ENCODE data around the gene SOX18.
"Not testable (repeated sequence)": the region's sequence is repeated elsewhere in the genome, so short reads cannot be mapped to it uniquely, and the experiment has no call there.

Gene SOX18

GRCh38 chr20:64091340-64091739, 41.9 kb upstream of the SOX18 start:
- TF ChIP-seq TCF4 (CRISPR knock-in tag; IDR thresholded peaks at IDR 0.05; ENCODE audit: borderline replicate concordance) (no peak), CSRNP3 (CRISPR knock-in tag; IDR thresholded peaks at IDR 0.05) (no peak), ZFP30 (CRISPR knock-in tag; IDR thresholded peaks at IDR 0.05) (no peak), ZC3H10 (CRISPR knock-in tag; IDR thresholded peaks at IDR 0.05) (no peak)
- TF ChIP-seq, protein P1, sequence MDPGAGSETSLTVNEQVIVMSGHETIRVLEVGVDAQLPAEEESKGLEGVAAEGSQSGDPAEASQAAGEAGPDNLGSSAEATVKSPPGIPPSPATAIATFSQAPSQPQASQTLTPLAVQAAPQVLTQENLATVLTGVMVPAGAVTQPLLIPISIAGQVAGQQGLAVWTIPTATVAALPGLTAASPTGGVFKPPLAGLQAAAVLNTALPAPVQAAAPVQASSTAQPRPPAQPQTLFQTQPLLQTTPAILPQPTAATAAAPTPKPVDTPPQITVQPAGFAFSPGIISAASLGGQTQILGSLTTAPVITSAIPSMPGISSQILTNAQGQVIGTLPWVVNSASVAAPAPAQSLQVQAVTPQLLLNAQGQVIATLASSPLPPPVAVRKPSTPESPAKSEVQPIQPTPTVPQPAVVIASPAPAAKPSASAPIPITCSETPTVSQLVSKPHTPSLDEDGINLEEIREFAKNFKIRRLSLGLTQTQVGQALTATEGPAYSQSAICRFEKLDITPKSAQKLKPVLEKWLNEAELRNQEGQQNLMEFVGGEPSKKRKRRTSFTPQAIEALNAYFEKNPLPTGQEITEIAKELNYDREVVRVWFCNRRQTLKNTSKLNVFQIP (CRISPR knock-in tag; IDR thresholded peaks at IDR 0.05; ENCODE audit: borderline replicate concordance, low read depth), result no peak
- ATAC-seq, result no peak; the same call in 2 of the 3 replicates

DNA sequence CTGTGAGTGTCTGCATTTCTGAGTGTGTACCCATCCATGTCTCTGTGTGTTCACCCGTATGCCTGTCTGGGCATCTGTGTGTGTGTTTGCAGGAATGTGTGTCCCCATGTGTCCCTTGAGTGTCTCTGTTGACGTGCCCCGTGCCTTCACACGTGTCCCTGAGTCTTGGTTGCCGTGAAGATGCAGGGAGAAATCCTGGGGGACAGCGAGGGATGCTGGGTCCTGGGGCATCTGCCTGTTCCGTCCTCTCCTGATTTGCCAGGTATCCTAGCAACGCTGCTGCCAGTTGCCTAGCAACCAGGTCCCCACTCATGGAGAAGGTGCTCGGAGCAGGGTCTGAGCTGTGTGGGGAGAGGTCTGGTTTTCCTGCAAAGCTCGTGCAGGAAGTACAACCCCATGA, 40.7 kb upstream of the SOX18 start:
- ATAC-seq, result no peak
- TF ChIP-seq, protein P1 (CRISPR knock-in tag; IDR thresholded peaks at IDR 0.05; ENCODE audit: borderline replicate concordance, low read depth), result no peak
- TF ChIP-seq ARNTL (CRISPR knock-in tag; IDR thresholded peaks at IDR 0.05; ENCODE audit: borderline replicate concordance, low read depth) (no peak), PPARA (CRISPR knock-in tag; IDR thresholded peaks at IDR 0.05; ENCODE audit: borderline replicate concordance) (no peak), BACH2 (CRISPR knock-in tag; IDR thresholded peaks at IDR 0.05; ENCODE audit: borderline replicate concordance) (no peak), CSDC2 (CRISPR knock-in tag; IDR thresholded peaks at IDR 0.05) (no peak), TOX (CRISPR knock-in tag; IDR thresholded peaks at IDR 0.05; ENCODE audit: borderline replicate concordance) (no peak), OSR1 (CRISPR knock-in tag; IDR thresholded peaks at IDR 0.05) (no peak), CREB5 (CRISPR knock-in tag; IDR thresholded peaks at IDR 0.05; ENCODE audit: low read depth) (no peak), GLIS3 (CRISPR knock-in tag; IDR thresholded peaks at IDR 0.05) (no peak), ESRRG (CRISPR knock-in tag; IDR thresholded peaks at IDR 0.05) (no peak), ZNF8 (CRISPR knock-in tag; IDR thresholded peaks at IDR 0.05) (no peak), ZFP3 (CRISPR knock-in tag; IDR thresholded peaks at IDR 0.05) (no peak), TSHZ2 (CRISPR knock-in tag; IDR thresholded peaks at IDR 0.05) (no peak), ZFP30 (CRISPR knock-in tag; IDR thresholded peaks at IDR 0.05) (no peak), CSRNP3 (CRISPR knock-in tag; IDR thresholded peaks at IDR 0.05) (no peak), TCF4 (CRISPR knock-in tag; IDR thresholded peaks at IDR 0.05; ENCODE audit: borderline replicate concordance) (no peak), ZC3H10 (CRISPR knock-in tag; IDR thresholded peaks at IDR 0.05) (no peak), ZNF70 (CRISPR knock-in tag; IDR thresholded peaks at IDR 0.05) (no peak)
- TF ChIP-seq, protein P2, sequence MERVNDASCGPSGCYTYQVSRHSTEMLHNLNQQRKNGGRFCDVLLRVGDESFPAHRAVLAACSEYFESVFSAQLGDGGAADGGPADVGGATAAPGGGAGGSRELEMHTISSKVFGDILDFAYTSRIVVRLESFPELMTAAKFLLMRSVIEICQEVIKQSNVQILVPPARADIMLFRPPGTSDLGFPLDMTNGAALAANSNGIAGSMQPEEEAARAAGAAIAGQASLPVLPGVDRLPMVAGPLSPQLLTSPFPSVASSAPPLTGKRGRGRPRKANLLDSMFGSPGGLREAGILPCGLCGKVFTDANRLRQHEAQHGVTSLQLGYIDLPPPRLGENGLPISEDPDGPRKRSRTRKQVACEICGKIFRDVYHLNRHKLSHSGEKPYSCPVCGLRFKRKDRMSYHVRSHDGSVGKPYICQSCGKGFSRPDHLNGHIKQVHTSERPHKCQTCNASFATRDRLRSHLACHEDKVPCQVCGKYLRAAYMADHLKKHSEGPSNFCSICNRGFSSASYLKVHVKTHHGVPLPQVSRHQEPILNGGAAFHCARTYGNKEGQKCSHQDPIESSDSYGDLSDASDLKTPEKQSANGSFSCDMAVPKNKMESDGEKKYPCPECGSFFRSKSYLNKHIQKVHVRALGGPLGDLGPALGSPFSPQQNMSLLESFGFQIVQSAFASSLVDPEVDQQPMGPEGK (CRISPR knock-in tag; IDR thresholded peaks at IDR 0.05; ENCODE audit: borderline replicate concordance), result no peak

DNA sequence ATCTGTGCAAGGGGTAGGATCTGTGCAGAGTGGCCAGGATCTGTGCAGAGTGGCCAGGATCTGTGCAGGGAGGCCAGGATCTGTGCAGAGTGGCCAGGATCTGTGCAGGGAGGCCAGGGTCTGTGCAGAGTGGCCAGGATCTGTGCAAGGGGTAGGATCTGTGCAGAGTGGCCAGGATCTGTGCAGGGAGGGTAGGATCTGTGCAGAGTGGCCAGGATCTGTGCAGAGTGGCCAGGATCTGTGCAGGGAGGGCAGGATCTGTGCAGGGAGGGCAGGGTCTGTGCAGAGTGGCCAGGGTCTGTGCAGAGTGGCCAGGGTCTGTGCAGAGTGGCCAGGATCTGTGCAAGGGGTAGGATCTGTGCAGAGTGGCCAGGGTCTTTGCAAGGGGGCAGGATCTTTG, 39.1 kb upstream of the SOX18 start:
- not testable (repeated sequence) for ATAC-seq

DNA sequence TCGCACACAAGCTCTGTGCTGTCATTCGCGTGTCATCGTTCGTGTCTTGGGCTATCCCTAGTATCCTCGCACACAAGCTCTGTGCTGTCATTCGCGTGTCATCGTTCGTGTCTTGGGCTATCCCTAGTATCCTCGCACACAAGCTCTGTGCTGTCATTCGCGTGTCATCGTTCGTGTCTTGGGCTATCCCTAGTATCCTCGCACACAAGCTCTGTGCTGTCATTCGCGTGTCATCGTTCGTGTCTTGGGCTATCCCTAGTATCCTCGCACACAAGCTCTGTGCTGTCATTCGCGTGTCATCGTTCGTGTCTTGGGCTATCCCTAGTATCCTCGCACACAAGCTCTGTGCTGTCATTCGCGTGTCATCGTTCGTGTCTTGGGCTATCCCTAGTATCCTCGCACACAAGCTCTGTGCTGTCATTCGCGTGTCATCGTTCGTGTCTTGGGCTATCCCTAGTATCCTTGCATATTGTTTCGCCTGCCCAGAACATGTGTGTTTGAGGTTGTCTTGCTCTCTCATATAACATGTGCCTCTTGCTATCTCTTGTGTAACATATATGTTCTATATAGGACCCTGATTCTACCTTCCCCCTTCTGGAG, 37.9 kb upstream of the SOX18 start:
- ATAC-seq, result not testable (repeated sequence)
